Measurements from ENCODE around the gene ROBO3. TPM values are rescaled to one million over a fixed set of nuclear protein-coding genes. Genes with fewer than 3 reads are reported as not detected.
A peak's percentile ranks its signal among the peaks of the same experiment; 100 is the strongest.

Gene ROBO3
- total RNA-seq, 1 experiment from 2014 or later = 1.3 TPM

DNA sequence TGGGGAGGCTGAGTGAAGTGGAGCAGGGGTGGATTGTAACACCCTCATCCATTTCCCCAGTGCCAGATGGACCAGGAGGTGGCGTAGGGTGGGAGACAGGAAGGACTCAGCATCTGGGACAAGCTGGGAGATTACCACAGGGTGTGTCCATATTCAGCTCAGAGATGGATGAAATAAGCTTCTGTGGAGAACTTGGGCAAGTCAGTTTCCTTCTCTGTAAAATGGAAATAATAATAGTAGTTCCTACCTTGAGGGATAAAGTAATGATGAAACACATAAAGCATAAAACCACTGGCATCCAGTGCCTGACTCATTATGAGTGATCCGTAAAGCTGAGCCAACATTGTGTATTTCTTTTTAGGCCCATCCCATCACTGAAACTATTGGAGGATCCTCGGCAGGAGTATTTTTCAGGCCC lies 33.0 kb downstream of the ROBO3 start:
- peaks cover 34% of the 10 kb centered on the region for H3K4me1 ChIP-seq (replicated peaks; ENCODE audit: insufficient read depth)
- H4K20me1 ChIP-seq (ENCODE audit: insufficient read depth) = no peaks in the 10 kb centered on the region
- H3K79me2 ChIP-seq (ENCODE audit: low read depth) = no peaks in the 10 kb centered on the region
- peaks cover 16% of the 10 kb centered on the region; the same call in 1 of the 2 replicates for H3F3A ChIP-seq (ENCODE audit: insufficient read depth, low read depth)
- no peaks in the 10 kb centered on the region for H3K36me3 ChIP-seq (ENCODE audit: low read depth)
- no peak for TF ChIP-seq EZH2 (IDR thresholded peaks at IDR 0.05; ENCODE audit: low read depth)
- TF ChIP-seq, protein P1, sequence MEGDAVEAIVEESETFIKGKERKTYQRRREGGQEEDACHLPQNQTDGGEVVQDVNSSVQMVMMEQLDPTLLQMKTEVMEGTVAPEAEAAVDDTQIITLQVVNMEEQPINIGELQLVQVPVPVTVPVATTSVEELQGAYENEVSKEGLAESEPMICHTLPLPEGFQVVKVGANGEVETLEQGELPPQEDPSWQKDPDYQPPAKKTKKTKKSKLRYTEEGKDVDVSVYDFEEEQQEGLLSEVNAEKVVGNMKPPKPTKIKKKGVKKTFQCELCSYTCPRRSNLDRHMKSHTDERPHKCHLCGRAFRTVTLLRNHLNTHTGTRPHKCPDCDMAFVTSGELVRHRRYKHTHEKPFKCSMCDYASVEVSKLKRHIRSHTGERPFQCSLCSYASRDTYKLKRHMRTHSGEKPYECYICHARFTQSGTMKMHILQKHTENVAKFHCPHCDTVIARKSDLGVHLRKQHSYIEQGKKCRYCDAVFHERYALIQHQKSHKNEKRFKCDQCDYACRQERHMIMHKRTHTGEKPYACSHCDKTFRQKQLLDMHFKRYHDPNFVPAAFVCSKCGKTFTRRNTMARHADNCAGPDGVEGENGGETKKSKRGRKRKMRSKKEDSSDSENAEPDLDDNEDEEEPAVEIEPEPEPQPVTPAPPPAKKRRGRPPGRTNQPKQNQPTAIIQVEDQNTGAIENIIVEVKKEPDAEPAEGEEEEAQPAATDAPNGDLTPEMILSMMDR (conservative IDR thresholded peaks at IDR 0.05) = no peak
- H3K9me2 ChIP-seq (ENCODE audit: insufficient read depth) = no peaks in the 10 kb centered on the region
- no peaks in the 10 kb centered on the region for H3K27me3 ChIP-seq (ENCODE audit: insufficient read depth, low read depth)
- H3K9me3 ChIP-seq (ENCODE audit: insufficient read depth, low read depth) = no peaks in the 10 kb centered on the region
- intact Hi-C loops (cut with micrococcal nuclease; ENCODE audit: unreplicated experiment) = no loop called here
- POLR2A ChIA-PET (ENCODE audit: unreplicated experiment) = no interaction called here
- H3K4me2 ChIP-seq = peak overlapping the region; percentile 27
- no TSS peak for BruUV-seq (replicated peaks)
- H3K27ac ChIP-seq = peak overlapping the region; percentile 72
- CTCF ChIA-PET = interaction anchor here (1.4 kb wide), 1 partner anchor 22 kb away, joined by 8 read pairs; no protein-coding TSS in a partner anchor
- H2AFZ ChIP-seq = 0 out of 2 replicates have a peak overlapping the region, but pooled peaks have one; percentile 20
- no peak overlapping the region for H3K4me3 ChIP-seq
- peak in 1 of 2 experiments; percentile 62 for DNase-seq

DNA sequence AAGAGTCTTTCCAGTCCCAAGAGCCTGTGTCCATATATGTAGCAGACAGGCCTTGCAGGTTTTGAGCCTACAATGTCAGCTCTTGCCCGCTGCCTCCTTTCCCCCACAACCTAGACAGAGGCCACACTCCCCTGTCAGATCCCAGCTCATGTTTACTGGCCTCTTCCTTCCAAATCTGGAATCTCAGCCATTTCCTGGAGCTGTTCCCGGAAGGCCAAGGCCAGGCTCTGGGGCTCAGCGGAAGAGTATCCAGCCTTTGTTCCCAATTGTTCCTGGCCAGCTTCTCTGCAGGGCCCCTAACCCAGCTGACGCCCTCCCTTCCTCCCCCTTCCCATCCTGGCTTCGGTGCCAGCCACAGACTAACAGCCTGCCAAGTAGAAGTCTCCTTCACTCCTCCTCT lies 33.5 kb downstream of the ROBO3 start:
- no peak for DNase-seq

DNA sequence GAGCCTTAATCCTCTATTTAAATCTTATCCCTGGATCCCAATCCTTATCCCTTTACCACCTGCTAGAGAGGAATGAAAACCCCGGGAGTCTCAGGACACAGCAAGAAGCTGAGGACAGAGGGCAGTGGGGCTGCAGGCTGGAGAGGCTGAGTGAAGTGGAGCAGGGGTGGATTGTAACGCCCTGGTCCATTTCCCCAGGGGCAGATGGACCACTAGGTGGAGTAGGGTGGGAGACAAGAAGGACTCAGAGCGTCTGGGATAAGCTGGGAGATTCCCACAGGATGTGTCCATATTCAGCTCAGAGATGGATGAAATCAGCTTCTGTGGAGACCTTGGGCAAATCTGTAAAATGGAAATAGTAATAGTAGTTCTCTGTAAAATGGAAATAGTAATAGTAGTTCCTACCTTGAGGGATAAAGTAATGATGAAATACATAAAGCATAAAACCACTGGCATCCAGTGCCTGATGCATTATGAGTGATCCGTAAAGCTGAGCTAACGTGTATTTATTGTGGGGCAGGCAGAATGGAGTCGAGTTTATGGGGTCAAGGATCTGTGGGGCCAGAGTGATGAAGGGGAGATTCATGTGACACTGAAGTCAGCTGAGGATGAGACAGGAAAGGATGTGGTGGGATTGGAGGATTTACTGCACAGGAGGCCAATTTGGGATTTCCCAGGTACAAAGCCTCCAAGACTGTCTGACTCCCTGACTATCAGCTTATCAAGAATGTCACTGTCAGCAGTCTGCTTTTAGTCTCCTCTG lies 34.3 kb downstream of the ROBO3 start:
- Histone ChIP-seq H3K27ac (peak overlapping the region; percentile 36), H3K27me3 (ENCODE audit: insufficient read depth, low read depth) (no peaks in the 10 kb centered on the region), H3K4me2 (peak overlapping the region; percentile 43; the same call in 1 of the 2 replicates), H3K36me3 (ENCODE audit: low read depth) (no peaks in the 10 kb centered on the region), H3F3A (ENCODE audit: insufficient read depth, low read depth) (peaks cover 16% of the 10 kb centered on the region; the same call in 1 of the 2 replicates), H3K9me2 (ENCODE audit: insufficient read depth) (no peaks in the 10 kb centered on the region), H3K9me3 (ENCODE audit: insufficient read depth, low read depth) (no peaks in the 10 kb centered on the region), H3K4me1 (replicated peaks; ENCODE audit: insufficient read depth) (peaks cover 34% of the 10 kb centered on the region), H3K4me3 (no peak overlapping the region), H3K79me2 (ENCODE audit: low read depth) (no peaks in the 10 kb centered on the region), H2AFZ (no peak overlapping the region), H4K20me1 (ENCODE audit: insufficient read depth) (no peaks in the 10 kb centered on the region)
- TF ChIP-seq, protein P1 (conservative IDR thresholded peaks at IDR 0.05) = no peak
- no peak for TF ChIP-seq EZH2 (IDR thresholded peaks at IDR 0.05; ENCODE audit: low read depth)
- DNase-seq = no peak
- intact Hi-C loops (cut with micrococcal nuclease; ENCODE audit: unreplicated experiment) = no loop called here
- ChIA-PET CTCF (no interaction called here), POLR2A (ENCODE audit: unreplicated experiment) (no interaction called here)
- no TSS peak for BruUV-seq (replicated peaks)

More for the DNA sequence above, 33.5 kb downstream of the ROBO3 start:
- Histone ChIP-seq H3K4me3 (no peak overlapping the region), H3K4me1 (replicated peaks; ENCODE audit: insufficient read depth) (peaks cover 34% of the 10 kb centered on the region), H3K79me2 (ENCODE audit: low read depth) (no peaks in the 10 kb centered on the region), H4K20me1 (ENCODE audit: insufficient read depth) (no peaks in the 10 kb centered on the region), H3K27me3 (ENCODE audit: insufficient read depth, low read depth) (no peaks in the 10 kb centered on the region), H3K36me3 (ENCODE audit: low read depth) (no peaks in the 10 kb centered on the region), H3K9me2 (ENCODE audit: insufficient read depth) (no peaks in the 10 kb centered on the region), H3K27ac (peak overlapping the region; percentile 72), H3K9me3 (ENCODE audit: insufficient read depth, low read depth) (no peaks in the 10 kb centered on the region), H3F3A (ENCODE audit: insufficient read depth, low read depth) (peaks cover 16% of the 10 kb centered on the region; the same call in 1 of the 2 replicates), H3K4me2 (peak overlapping the region; percentile 27; the same call in 1 of the 2 replicates), H2AFZ (0 out of 2 replicates have a peak overlapping the region, but pooled peaks have one; percentile 20)
- CTCF ChIA-PET = interaction anchor here (1.4 kb wide), 1 partner anchor 22 kb away, joined by 8 read pairs; no protein-coding TSS in a partner anchor
- TF ChIP-seq, protein P1 (conservative IDR thresholded peaks at IDR 0.05) = no peak
- no peak for TF ChIP-seq EZH2 (IDR thresholded peaks at IDR 0.05; ENCODE audit: low read depth)
- no TSS peak for BruUV-seq (replicated peaks)
- intact Hi-C loops (cut with micrococcal nuclease; ENCODE audit: unreplicated experiment) = no loop called here
- POLR2A ChIA-PET (ENCODE audit: unreplicated experiment) = no interaction called here

Measured in PC-9 (cell line).